Hippocampal formation (tissue), 2 donors: ENCODE data around the gene TAOK3.

Experiments used
- DNase-seq, 2 donors: peaks; one replicate each; lab custom pipeline; 2025; lab: John Stamatoyannopoulos, UW

TAOK3 gene

GRCh38 chr12:118212606-118213005 is 160.1 kb downstream of the TAOK3 start:
- DNase-seq, result no peak

GRCh38 chr12:118206107-118206412 is 166.6 kb downstream of the TAOK3 start:
- DNase-seq, result no peak

GRCh38 chr12:118193958-118194357 is 178.7 kb downstream of the TAOK3 start:
- no peak for DNase-seq

- DNase-seq, result no peak
These were observed 179.2 kb downstream of the TAOK3 start for GRCh38 chr12:118193477-118193876.

GRCh38 chr12:118190266-118190665 is 182.4 kb downstream of the TAOK3 start:
- peak; percentile 32 to 85 for DNase-seq

GRCh38 chr12:118189741-118190191 is 182.9 kb downstream of the TAOK3 start:
- peak; percentile 61 to 67 for DNase-seq

GRCh38 chr12:118188690-118189371 is 183.9 kb downstream of the TAOK3 start:
- DNase-seq, result peak; percentile 38 to 72

GRCh38 chr12:118187751-118188435 is 184.8 kb downstream of the TAOK3 start:
- no peak for DNase-seq

- no peak for DNase-seq
These were observed 186.9 kb downstream of the TAOK3 start for GRCh38 chr12:118185602-118186397.

GRCh38 chr12:118183711-118184110 is 189.0 kb downstream of the TAOK3 start:
- DNase-seq, result no peak

GRCh38 chr12:118183155-118183554 is 189.6 kb downstream of the TAOK3 start:
- DNase-seq, result no peak

- no peak for DNase-seq
These were observed 196.8 kb downstream of the TAOK3 start for GRCh38 chr12:118175823-118176447.

- no peak for DNase-seq
These were observed 205.8 kb downstream of the TAOK3 start for GRCh38 chr12:118166946-118167345.

- DNase-seq, result peak in 1 of 2 donors; percentile 13
These were observed 207.8 kb downstream of the TAOK3 start for GRCh38 chr12:118164798-118165486.

GRCh38 chr12:118160536-118160935 is 212.2 kb downstream of the TAOK3 start:
- DNase-seq, result peak in 1 of 2 donors; percentile 48

GRCh38 chr12:118151755-118152154 is 221.0 kb downstream of the TAOK3 start:
- no peak for DNase-seq

GRCh38 chr12:118150625-118151024 is 222.1 kb downstream of the TAOK3 start:
- DNase-seq, result no peak

- DNase-seq, result no peak
These were observed 224.4 kb downstream of the TAOK3 start for GRCh38 chr12:118148287-118148686.

GRCh38 chr12:118145798-118146156 is 226.9 kb downstream of the TAOK3 start:
- no peak for DNase-seq

GRCh38 chr12:118145113-118145797 is 227.5 kb downstream of the TAOK3 start:
- DNase-seq, result no peak

GRCh38 chr12:118144499-118144898 is 228.2 kb downstream of the TAOK3 start:
- DNase-seq, result no peak
